Kidney capillary endothelial cell (primary cell): ENCODE measurements around the gene SELENOP.

Experiments used
- DNase-seq: peaks from one replicate; pipeline ENCODE4 v3.0.0-alpha.2; 2018; ENCODE audit warnings: low spot score

SELENOP gene

DNA sequence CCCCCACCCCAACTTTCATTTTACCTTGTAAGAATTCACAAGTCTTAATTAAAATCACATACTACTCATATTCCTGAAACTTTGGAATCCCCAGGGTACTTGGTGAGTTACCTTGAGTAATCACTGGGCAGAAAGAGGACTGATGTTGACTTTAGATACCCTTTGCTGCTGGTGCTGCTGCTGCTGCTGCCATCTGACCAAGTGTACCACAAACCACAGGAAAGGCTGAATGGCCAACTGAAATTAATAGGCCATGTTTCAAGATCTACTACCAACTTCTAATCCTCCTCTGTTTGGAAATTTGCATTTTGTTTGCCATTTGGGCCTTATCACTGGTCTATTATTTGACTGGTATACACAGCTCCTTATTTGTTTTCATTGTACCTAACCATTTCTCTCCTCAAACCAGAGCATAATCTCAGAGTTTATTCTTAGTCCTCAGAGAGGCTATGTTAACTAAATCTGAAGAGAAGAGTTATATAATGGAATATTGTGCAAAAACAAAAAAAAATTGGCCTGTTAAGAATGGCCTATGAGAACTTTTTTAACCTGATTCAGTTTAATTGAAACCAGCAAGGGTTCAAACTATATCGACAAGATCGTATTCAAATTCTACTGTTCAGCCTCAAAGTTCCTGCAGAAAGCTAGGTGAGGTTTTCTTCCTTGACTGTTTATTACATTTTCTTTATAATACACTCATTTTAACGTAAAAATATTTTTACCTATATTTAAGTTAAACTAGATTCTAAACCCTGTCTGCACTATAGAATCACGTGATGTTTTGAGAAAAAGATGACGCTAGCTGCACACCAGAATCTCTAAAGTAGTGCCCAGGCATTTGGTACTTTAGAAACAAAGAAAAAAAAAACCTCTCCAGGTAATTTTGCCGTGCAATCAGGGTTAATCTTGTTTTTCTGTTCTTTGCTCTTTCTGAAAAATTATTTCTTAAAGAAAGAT is 13.1 kb downstream of the SELENOP start:
- DNase-seq = no peak

DNA sequence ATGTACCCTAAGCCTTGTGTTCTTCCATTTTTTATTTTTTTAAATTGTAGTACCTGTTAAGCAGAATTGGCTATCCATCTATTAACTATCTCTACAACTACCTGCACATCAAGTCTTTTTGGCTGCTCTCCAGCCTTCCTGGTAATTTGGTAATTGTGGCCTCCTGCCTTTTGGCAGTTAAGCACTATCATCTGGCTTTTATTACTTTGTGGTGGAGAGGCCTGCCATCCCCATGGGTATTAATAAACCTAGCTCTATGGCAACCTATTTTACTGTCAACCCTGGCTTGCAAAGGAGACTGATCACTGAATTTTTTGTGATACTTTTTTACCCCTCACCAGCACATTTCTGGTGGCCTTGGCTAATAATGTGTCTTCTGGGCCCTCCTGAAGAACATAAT is 20.5 kb downstream of the SELENOP start:
- no peak for DNase-seq

DNA sequence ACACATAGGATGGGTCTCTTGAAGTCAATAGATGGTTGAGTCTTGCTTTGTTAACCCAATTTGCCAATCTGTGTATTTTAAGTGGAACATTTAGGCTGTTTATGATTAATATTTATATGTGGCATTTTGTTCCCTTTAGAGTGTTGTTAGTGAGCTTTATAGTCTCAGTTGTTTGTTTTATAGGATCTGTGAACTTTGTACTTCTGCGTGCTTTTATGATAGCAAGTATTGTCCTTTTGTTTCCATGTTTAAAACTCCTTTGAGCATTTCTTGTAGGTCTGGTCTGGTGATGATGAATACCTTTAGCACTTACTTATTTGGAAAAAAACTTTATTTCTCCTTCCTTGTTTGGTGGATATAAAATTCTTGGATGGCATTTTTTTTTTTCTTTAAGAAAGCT is 23.8 kb downstream of the SELENOP start:
- no peak for DNase-seq

DNA sequence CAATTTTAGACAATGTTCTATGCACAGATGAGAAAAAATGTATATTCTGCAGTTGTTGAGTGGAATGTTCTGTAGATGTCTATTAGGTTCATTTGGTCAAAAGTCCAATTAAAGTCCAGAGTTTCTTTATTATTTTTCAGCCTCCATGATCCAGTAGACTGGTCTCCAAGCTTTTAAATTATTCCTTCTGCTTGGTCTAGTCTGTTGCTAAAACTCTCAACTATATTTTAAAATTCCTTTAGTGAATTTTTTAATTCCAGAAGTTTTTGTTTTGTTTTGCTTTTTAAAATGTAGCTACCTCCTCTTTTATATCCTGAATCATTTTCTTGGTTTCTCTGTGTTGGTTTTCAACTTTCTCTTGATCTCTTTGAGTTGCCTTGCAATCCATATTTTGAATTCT is 24.6 kb downstream of the SELENOP start:
- no peak for DNase-seq

DNA sequence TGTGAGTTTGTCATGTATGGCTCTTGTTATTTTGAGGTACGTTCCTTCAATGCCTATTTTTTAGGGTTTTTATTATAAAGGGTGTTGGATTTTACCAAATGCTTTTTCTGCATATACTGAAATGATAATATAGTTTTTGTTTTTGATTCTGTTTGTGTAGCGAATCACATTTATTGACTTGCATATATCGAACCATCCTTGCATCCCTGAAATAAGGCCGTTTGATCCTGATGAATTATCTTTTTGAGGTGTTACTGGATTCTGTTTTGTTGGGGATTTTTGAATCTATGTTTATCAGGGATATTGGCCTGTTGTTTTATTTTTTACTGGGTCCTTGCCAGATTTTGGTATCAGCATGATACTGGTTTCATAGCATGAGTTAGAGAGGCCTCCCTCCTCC is 25.9 kb downstream of the SELENOP start:
- no peak for DNase-seq

DNA sequence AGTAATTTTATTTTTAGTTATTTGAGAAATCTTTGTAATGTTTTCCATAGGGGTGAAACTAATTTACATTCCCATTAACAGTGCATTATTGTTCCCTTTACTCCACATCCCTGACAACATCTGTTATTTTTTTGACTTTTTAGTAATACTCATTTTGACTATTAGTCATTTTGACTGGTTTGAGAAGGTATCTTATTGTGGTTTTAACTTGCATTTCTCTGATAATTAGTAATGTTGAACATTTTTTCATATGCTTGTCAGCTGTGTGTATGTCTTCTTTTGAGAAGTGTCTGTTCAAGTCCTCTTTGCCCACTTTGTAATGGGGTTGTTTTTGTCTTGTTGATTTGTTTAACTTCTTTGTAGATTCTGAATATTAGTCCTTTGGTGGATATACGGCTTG is 27.6 kb downstream of the SELENOP start:
- no peak for DNase-seq

DNA sequence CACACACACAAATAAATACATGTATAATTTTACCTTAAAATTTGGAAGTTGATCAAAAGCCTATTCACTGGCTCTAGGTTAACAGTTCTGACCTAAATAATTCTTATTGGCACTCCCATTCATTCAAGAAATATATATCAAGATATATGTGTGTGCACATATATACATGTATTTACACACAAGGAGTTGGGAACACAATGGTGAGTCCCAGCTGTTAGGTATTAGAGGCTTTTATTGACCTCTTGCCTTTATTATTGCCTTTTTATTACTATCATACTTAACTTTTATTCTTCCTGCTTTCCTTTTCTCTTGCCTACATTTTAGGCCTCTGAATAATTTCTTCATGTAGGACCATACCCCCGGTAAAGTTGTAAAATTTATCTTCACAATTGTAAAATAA is 30.1 kb downstream of the SELENOP start:
- DNase-seq = no peak

DNA sequence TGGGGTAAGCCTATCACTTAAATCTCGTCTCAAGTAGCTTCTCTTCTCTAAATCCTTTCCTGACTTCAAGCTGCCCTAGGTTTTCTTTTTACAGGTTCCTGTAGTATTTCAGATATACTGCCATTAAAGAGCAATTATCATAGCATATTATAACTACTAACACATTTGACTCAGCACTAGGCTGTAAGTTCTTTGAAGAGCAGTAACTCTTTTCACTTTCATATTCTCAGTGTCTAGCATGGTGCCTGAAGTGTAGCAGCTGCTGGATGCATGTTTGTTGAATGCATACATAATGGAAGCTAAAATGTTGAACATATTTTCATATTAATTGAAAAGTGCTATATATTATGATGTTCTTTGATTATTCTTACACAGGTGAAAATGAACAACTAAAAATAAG is 32.6 kb downstream of the SELENOP start:
- DNase-seq = no peak

DNA sequence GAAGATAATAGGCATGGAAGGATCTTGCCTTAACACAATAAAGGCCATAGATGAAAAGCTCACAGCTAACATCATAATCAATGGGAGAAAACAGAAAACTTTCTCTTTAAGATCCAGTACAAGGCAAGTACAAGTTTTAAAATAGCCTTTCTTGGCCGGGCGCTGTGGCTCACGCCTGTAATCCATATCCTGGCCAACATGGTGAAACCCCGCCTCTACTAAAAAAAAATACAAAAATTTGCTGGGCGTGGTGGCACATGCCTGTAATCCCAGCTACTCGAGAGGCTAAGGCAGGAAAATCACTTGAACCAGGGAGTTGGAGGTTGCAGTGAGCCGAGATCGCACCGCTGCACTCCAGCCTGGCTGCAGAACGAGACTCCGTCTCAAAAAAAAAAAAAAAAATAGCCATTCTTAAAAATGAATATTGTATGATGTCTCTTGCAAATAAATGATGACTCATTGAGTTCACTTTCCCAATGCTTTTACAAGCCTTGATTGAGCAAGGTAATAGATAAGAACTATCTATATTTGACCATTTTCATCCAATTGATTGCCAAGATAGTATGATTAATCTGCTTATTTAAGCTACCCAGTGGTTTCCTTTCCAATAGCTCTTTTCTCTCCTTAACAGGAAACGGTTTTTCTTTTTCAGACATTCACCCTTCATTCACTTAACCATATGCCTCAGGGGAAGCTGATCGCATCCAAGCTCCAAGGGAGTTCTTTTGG is 39.3 kb downstream of the SELENOP start:
- DNase-seq = no peak

DNA sequence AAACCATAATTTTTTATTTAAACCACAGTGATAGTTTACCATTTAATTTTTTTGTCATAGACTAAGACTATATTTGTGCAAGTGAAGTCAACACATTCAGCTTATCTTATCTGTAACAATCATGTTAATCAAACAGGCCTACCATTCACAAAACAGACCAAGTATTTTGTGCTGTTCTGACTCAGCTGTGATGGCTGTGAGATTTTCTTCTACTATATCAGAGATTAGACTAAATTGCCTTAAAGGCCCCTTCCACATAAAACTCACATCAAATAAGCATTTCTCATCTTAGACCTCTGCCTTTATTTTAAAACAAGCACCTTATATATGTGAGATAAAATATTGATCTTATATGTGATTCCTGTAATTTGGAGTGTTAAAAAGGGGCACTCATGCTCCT is 41.7 kb downstream of the SELENOP start:
- no peak for DNase-seq

DNA sequence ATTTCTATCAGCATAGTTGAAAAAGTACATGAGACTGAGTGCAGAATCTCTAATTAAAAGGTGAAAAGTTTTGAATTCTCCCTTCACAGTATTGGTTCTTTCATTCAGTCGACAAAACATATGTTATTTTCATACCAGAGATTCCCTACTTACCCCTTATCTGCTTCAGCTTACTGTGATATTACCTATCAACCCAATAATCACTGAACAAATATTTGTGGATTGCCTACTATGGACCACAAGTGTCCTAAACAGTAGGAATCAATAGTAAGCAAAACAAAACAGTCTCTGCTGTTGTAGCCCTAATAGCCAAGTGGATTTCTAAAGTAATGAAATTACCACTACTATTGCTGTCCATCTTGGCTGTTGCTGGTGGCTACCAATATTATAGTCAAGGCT is 43.6 kb downstream of the SELENOP start:
- DNase-seq = no peak

DNA sequence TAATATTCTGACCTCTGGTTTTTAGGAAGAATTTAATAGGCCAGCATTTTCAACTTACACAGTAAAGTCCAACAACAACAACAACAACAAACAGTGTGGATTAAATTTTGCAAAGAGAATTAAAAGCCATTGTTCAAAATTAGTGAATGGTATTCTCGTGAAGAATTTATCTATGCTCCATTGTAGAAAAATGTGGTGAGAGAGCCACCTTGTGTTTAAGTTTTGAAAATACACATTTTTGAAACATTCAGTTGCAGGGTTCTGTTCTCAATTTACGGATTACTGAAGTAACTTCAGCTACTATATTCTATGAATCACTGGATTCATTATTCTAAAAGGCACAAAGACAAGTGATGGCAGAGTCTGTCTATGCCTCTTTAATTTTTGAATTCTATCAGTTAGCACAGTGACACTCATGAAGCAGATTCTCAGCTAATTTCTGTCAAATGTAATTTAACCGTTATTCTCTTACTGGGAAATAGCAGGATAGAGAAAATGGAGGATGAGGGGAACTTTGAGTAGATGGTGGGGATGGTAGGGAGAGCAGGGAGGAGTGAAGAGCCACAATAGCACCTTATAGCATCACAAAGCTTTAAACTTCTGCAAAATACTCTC is 44.1 kb downstream of the SELENOP start:
- peak; percentile 36 for DNase-seq

DNA sequence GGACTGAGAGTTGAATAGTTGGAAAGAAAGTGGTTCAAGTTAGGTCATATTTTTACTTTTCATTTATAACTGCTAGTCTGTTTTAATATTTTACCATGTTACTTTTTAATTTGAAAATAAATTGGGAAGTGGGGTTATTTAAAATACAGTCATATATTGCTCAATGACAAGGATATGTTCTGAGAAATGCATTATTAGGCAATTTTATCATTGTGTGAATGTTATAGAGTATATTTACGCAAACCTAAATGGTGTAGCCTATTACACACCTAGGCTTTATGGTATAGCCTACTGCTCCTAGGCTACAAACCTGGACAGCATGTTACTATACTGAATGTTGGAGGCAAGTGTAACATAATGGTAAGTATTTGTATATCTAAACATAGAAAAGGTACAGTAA is 49.9 kb downstream of the SELENOP start:
- DNase-seq = no peak

DNA sequence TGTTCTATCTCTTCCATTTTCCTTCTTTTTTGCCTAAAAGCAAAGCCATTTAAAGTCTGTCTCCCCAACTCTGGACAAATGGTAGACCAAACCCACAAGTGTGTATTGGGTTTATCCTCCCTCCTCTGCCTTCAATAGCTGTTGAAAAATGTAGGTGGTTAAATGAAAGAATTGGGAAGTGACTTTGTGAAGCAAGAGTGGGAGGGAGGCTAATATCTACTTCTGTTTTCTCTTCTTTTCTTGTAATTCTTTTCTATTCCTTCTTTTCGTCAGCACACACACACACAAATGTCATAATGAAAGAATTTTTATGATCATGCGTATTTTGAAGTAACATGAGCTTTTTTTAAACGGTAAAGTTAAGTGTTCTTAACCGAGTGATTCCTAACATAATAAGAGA is 51.3 kb downstream of the SELENOP start:
- DNase-seq = no peak

DNA sequence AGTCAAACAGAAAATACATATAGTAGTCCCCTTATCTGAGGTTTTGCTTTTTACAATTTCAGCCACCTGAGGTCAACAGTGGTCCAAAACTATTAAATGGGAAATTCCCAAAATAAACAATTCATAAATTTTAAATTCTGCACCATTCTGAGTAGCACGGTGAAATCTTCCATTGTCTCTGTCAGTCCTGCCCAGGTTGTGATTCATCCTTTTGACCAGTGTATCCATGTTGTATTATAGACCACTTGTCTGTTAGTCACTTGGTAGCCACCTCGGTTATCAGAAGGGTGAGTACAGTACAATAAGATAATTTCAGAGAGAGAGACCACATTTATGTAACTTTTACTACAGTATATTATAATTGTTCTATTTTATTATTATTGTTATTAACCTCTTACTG is 52.2 kb downstream of the SELENOP start:
- DNase-seq = no peak

DNA sequence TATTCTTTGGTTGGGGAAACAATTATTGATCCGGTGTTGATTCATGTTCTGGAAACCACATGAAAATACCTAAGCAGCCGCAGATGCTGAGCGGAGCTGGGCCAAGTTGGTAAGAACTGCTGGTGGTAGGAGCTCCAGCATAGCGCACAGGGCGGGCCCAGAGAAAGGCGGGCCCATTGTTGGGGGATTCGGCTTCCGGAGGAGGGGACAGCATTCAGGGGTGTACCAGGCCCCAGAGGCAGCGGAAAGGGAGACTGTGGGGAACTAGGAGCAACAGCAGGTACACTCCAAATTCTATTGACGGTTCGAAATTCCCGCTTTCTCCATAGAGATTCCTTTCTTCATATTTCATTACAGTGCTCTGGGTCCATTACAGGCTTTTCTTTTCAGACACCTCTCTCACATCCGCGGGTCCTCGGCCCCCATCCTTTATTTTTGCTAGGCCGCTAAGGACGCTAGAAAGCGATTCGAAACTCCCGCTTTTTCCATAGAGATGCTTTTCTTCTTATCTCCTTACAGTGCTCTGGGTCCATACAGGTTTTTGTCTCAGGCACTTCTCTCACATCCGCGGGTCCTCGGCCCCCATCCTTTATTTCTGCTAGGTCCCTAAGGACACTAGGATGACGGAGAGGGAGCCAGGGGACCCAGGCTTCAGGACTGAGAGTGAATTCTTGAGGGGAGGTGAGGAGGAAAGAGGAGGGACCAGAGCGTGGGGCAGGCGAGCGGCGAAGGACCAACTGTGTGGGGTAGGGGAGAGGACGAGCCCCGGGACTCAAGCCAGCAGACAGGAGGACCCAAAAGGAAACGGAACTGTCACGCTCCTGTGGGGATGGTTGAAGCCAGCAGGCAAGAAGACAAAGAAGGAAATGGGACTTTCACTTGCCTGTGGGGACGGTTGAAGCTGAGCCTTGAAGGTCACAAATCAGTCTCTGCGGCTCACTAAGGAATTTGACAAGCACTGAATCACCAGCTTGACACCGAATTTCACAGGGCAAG is 54.8 kb downstream of the SELENOP start, which contains the start of gene CCDC152:
CCDC152 (plus strand) TSS at position 213 of the 996 bp plus-strand sequence. CDS start 2,304 bp downstream, outside the sequence.
- no peak for DNase-seq

DNA sequence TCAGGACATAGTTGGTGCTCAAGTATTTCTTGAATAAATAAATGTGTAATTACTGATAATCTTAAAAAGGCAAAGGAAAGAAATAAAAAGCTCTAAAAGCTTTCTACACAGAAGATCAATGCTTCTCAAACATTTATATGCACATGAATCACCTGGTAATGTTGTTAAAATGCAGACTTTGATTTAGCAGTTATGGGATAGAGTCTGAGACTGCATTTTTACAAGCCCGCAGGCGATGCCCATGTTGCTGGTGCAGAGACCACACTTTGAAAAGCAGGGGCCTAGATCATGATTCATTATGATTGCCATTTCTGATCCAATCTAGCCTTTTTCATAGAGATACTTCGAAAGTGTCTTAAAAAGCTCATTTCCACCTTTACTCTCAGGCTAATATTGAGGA is 58.6 kb downstream of the SELENOP start:
- DNase-seq = no peak

DNA sequence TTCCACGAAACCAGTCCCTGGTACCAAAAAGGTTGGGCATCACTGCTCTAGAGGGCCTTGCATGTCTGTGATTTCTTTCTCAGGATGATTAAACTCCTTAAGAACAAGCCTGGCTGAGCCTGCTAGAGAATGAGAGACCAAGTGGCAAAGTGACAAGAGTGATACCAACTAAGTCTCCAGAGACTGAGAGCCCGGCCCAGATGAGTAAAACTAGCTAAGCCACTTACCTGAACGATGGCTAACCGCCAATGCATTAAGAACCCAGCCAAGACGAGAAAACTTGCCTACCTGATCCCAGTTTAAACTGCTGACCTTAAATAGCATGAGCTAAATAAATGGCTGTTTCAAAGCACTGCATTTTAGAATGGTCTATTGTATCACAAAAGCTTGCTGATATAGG is 60.6 kb downstream of the SELENOP start:
- DNase-seq = no peak

DNA sequence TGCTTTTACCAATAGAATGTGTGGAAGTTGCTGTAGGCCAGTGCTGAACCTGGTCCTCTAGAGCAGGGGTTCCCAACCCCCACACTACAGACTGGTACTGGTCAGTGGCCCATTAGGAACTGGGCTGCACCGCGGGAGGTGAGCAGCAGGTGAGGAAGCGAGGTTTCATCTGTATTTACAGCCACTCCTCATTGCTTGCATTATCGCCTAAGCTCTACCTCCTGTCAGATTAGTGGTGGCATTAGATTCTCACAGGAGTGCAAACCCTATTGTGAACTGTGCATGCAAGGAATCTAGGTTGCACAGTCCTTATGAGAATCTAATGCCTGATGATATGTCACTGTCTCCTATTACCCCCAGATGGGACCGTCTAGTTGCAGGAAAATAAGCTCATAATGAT is 61.2 kb downstream of the SELENOP start:
- DNase-seq = no peak
